HL-60/S4 (cell line): ENCODE measurements around the gene PDE11A.

Experiments
- in situ Hi-C: fragments of 300-500 bp; cut with MboI; formaldehyde crosslinking; loops from 2 replicates; pipeline ENCODE4 v1.14.3; 2022; ENCODE audit warnings: low sequenced_read_pairs

The PDE11A gene

DNA sequence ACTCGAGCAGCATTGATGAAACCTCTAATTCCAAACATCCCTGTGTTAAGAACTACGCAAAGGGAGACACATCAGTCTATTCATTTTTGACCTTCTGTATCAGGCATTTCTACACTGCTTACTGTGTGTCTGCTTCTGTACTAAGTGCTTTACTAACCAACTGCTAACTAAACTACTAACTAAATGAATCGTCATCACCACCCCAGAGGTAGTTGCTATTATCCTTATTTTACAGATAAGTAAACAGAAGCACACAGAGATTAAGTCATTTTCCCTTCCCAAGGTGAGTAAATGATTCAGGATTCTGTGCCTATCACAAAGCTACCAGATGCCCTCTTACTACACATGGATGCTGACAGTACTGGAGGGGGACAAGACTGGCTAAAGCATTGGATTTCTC, 395.9 kb downstream of the PDE11A start:
- in situ Hi-C loops, result no loop called here

DNA sequence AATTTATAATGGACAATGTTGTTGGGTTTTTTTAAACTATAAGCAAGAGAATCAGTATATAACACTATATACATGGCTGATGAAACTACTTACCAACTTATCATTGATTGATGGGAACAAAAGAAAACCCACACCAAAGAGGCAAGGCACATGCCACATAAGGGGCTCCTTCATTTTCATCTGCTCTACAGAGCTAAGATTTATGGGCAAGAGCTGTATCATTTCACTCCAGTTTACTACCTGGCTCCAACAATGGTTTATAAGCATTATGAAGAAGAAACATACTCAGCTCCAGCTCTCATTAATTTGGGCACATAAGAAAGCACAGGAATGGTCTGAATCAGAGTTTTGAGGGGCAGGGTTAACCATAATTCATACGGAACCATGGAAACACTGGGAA, 396.8 kb downstream of the PDE11A start:
- in situ Hi-C loops, result no loop called here

DNA sequence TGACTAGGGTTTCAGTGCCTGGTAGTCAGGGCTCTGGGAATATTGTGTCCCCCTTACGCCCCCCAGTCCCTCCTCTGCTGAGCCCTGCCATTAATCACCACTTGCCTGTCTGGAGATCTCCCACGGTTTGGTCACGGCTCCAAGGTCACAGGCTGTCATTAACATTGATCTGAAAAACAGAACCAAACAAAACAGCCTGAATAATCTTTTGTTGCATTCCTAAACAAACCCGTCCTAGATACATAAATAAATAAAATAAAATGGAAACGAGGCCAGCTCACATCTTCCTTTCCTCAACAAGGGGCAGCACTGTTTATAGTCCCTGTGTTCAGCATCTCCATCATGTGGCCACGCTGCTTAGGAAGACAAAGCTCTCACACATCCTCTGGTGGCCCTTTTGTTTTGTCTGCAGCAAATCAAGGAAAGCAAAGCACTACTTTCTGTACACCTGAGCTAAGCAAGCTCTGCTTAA, 397.2 kb downstream of the PDE11A start:
- in situ Hi-C loops, result no loop called here

- in situ Hi-C loops, result no loop called here
Measured at GRCh38 chr2:177673602-177674595, 398.7 kb downstream of the PDE11A start.

DNA sequence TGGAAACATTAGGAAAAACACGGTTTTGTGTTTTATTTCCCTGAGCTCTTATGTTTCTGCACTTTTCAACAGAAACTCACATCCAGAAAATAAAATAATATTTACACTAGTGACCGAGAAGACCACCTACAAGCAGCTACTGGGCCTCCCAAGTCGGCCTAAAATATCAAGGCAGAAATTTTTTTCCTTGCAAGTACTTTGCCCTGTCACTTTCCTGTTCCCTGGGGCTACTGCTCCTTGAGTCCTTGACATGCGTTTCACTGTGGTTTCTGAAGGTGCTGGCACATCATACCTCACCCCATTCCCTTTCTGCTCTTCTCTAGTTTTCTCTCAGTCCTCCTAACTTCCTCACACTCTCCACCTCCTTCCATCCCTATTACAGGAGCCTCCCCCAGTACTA, 400.9 kb downstream of the PDE11A start:
- in situ Hi-C loops, result no loop called here

- in situ Hi-C loops, result no loop called here
Measured at GRCh38 chr2:177670791-177671535, 401.6 kb downstream of the PDE11A start.

DNA sequence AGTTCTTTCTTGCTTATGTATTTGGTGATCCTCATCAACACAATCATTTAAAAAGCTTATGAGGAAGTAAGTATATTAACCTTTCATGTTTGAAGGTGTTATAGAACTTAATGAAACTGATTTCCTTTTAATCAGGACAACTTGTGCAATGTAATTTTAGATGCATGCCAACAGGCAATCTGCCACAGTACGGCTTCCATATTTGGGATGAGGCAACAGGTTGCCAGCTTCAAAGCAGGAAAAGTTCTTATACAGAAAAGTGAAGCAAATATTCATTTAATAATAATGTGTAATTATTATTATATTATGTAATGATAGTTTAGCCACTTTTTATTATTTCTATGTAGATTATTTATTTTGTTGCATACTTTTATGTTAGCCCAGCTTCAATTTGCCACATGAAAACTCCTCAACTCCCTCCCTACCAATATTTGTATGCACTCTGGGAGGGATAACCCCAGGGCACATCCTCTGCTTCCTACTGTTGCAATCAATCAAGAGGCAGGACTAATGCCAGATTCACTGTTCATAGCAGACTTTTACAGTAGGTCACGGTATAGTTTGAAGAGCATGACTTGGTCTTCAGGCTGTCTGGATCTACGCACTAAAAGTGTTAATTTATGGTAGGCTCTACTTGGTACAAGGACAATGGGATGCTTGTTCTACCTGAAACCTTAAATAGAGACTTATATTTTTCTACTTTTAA, 402.8 kb downstream of the PDE11A start:
- in situ Hi-C loops, result no loop called here

GRCh38 chr2:177669201-177669600, 403.4 kb downstream of the PDE11A start:
- in situ Hi-C loops, result no loop called here

DNA sequence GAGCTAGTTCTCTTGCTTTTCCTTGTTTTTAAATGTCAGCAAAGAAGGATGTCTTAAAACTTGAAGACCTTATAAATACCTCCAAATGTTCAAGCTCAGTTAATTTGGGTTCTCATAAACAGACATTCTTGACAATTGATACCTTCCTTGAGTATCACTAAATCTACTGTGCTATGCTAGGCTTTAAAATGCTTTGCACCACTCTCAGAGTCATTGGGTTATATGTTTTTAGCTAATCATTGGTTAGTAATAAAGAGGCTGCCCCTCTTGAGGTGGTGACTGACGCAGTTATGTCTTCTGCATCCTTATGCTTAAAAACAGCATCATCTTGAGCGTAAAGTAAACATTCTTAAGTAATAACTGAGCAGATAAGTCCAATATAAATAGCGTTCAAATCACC, 404.0 kb downstream of the PDE11A start:
- in situ Hi-C loops, result no loop called here

- in situ Hi-C loops, result no loop called here
Measured at GRCh38 chr2:177667626-177668025, 405.0 kb downstream of the PDE11A start.

DNA sequence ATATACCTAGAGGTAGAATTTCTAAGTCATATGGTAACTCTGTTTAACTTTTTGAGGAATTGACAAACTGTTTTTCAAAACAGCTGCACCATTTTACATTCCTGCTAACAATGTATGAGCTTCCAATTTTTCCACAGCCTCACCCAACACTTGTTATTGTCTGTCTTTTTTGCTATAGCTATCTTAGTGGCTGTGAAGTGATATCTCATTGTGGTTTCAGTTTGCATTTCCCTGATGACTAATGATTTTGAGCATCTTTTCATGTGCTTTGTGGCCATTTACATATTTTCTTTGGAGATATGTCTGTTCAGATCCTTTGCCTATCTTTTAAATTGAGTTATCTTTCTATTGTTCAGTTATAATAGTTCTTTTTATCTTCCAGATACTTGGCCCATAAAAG, 406.2 kb downstream of the PDE11A start:
- in situ Hi-C loops, result no loop called here

DNA sequence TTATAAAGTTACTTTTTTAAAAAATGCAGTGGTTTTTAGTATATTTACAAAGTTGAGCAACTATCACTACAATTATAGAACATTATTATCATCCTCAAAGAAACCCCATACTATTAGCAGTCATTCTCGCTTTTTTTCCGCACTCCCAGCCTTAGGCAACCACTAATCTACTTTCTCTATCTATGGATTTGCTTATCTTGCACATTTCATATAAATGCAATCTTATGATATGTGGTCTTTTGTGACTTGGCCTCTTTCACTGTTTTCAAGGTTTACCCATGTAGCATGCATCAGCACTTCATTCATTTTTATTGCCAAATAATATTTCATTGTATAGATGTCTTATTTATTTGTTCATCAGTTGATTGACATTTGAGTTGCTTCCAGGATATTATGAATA, 406.6 kb downstream of the PDE11A start:
- in situ Hi-C loops, result no loop called here

GRCh38 chr2:177665328-177665727, 407.2 kb downstream of the PDE11A start:
- in situ Hi-C loops, result no loop called here

DNA sequence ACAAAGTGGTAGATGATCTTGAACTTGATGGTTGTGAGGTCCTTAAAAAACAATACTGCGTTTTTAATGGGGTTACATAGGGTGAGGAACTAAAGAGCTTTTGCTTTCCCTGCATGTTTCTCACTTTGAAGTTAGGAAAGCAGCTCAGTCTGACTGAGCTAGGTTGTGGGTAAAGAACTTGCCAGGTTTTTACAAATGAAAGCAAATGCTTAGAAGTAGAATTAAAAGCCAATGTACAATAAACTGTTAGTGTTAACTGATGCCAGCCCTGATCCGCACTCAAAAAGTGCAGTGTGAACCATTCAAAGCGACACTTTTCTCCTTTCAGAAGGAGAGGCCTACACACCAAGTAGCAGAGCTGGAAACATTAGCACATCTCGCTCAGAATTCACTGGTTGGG, 409.7 kb downstream of the PDE11A start:
- in situ Hi-C loops, result no loop called here

DNA sequence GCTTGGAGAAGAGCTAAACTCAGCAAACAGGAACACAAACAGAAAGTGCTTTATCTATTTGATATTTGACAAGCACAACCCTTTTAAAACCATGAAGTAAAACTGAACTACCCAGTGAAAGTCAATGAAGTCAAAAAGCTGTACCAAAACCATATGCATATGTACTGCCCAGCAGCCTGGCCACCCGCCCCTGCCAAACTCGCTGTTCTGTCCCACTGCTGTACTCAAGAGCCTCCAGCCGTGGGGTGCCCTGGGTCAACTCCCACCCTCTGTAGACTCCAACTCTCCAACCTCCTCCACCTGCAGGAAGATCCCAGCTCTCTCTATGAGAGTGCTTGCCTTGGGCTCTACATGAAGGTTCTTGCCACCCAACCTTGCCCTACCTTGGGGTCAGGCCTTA, 411.8 kb downstream of the PDE11A start:
- in situ Hi-C loops, result no loop called here

- in situ Hi-C loops, result no loop called here
Measured at GRCh38 chr2:177658309-177658708, 414.3 kb downstream of the PDE11A start.

GRCh38 chr2:177651833-177652232, 420.7 kb downstream of the PDE11A start:
- in situ Hi-C loops, result no loop called here

DNA sequence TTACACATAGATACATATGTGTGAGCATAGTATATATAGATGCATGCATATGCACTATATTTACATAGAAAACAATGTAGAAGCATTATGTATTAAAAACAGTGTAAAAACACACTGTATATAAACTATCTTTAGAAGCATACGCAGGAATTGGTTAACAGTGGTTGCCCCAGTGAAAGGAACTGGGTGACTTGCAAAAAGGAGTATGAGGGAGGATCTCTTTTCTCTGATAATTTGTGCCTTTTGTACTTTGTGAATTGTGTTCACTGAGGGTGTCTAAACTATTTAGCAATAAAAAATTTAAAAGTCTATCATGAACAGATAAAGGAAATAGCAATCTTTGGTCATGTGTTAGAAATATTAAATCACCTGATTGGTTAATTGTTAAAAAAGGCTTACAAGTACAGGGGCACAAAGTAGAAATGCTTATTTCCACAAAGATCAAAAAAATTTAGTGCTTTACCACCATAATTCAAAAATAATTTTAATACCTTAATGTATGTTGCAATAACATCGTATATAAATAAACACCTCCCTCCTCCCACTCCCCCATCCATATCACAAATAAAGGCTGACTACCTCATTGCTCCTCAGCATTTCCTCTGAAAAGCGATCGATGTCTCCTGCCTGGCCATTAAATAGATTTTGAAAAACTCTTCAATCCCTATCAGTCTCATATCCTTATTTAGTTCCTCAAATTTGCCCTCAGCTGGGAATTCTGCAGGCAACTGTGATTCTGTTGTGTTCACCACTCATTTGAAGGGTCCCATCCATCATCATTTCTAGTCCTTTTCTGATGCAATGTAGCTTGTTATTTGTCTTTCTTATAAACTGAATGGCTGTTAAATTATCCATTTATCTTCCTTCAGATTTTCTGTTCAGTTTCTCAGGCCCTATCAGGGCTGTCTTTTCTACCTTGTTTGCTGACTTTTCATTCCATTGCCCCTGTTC, 422.7 kb downstream of the PDE11A start:
- in situ Hi-C loops, result no loop called here

DNA sequence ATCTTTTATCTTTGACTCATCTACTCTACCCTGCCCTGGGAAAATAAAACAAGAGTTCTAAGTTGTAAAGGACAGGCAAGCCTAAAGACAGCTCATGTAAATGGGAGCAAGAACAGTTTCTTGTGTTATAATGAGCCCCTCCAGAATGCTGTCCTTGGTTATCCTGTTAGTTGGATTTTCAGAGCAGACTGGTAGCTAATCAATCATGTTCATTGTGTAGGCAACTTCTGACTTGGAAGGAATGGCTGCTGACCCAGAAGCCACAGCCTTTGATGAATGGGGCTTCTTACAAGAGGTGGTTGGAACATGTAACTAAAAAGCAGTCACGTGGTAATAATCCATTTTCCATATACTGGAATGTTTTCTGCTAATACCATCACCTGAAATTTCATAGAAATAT, 425.8 kb downstream of the PDE11A start:
- in situ Hi-C loops, result no loop called here

- in situ Hi-C loops, result no loop called here
Measured at GRCh38 chr2:177646241-177646640, 426.3 kb downstream of the PDE11A start.
